NCI-H1092 (cell line): ENCODE measurements around the gene HSD11B2.
A peak's percentile ranks its signal among the peaks of the same experiment; 100 is the strongest.

ENCODE experiments used
- DNase-seq: peaks from one replicate; lab custom pipeline; 2025; lab: John Stamatoyannopoulos, UW

The HSD11B2 gene

GRCh38 chr16:67396159-67397035, 34.5 kb upstream of the HSD11B2 start:
- peak; percentile 91 for DNase-seq

- DNase-seq, result no peak
Observed at GRCh38 chr16:67397036-67397801, 33.7 kb upstream of the HSD11B2 start.

- DNase-seq, result no peak
Observed at GRCh38 chr16:67397812-67398545, 32.9 kb upstream of the HSD11B2 start.

- DNase-seq, result no peak
Observed at GRCh38 chr16:67398546-67399217, 32.2 kb upstream of the HSD11B2 start.

- no peak for DNase-seq
Observed at GRCh38 chr16:67399218-67399733, 31.6 kb upstream of the HSD11B2 start.

- DNase-seq, result peak; percentile 77
Observed at GRCh38 chr16:67399749-67400704, 30.9 kb upstream of the HSD11B2 start.

- no peak for DNase-seq
Observed at GRCh38 chr16:67400901-67401300, 30.0 kb upstream of the HSD11B2 start.

GRCh38 chr16:67403976-67404555, 26.9 kb upstream of the HSD11B2 start:
- no peak for DNase-seq

- DNase-seq, result no peak
Observed at GRCh38 chr16:67404740-67405226, 26.1 kb upstream of the HSD11B2 start.

- DNase-seq, result no peak
Observed at GRCh38 chr16:67405336-67405735, 25.6 kb upstream of the HSD11B2 start.

- DNase-seq, result no peak
Observed at GRCh38 chr16:67406111-67406971, 24.6 kb upstream of the HSD11B2 start.

- no peak for DNase-seq
Observed at GRCh38 chr16:67407176-67407787, 23.6 kb upstream of the HSD11B2 start.

GRCh38 chr16:67407788-67408452, 23.0 kb upstream of the HSD11B2 start:
- no peak for DNase-seq

- DNase-seq, result no peak
Observed at GRCh38 chr16:67409631-67410030, 21.3 kb upstream of the HSD11B2 start.

- DNase-seq, result no peak
Observed at GRCh38 chr16:67411339-67411738, 19.6 kb upstream of the HSD11B2 start.

- DNase-seq, result no peak
Observed at GRCh38 chr16:67412294-67412693, 18.6 kb upstream of the HSD11B2 start.

- no peak for DNase-seq
Observed at GRCh38 chr16:67413978-67414911, 16.7 kb upstream of the HSD11B2 start.
